K562 (cell line): ENCODE data around the gene EPHX1. TPM values are rescaled to one million over a fixed set of nuclear protein-coding genes. Genes with fewer than 3 reads are reported as not detected.
A peak's percentile ranks its signal among the peaks of the same experiment; 100 is the strongest.

ENCODE experiments used
- CEBPB ChIP-seq: fragments of 450-650 bp; IDR thresholded peaks from 2 replicates; pipeline ENCODE4 v1.6.1; 2016; ENCODE audit warnings: missing genetic modification characterization, missing compliant biosample characterization
- HIVEP1 ChIP-seq: fragments of 250-450 bp; sonication (Bioruptor Pico); IDR thresholded peaks from 2 replicates; pipeline ENCODE4 v1.4.0; 2020; ENCODE audit warnings: mild to moderate bottlenecking
- MAZ ChIP-seq, 2 experiments: fragments of 450-650 bp in 1 of 2; sonication (generic) in 1 of 2; formaldehyde crosslinking; IDR thresholded peaks in 1 of 2; conservative IDR thresholded peaks in 1 of 2; 2 replicates each; pipeline versions ENCODE4 v1.4.0 to v1.5.0; 2020; ENCODE audit warnings: mild to moderate bottlenecking in 1 of 2, missing genetic modification reagents in 1 of 2
- NCOA6 ChIP-seq: fragments of 450-650 bp; IDR thresholded peaks from 2 replicates; pipeline ENCODE4 v1.6.1; 2017; ENCODE audit warnings: mild to moderate bottlenecking
- RAD21 ChIP-seq, 2 experiments: fragments of 250-450 bp in 1 of 2; fragments of 450-650 bp in 1 of 2; sonication (Bioruptor Pico) in 1 of 2; formaldehyde crosslinking in 1 of 2; IDR thresholded peaks in 1 of 2; conservative IDR thresholded peaks in 1 of 2; 2 replicates each; pipeline versions ENCODE4 v1.4.0 to v1.8.0; 2020 to 2022; ENCODE audit warnings: mild to moderate bottlenecking in 2 of 2, moderate library complexity in 1 of 2
- STAG1 ChIP-seq: sonication (generic); formaldehyde crosslinking; IDR thresholded peaks from 2 replicates; pipeline ENCODE4 v1.5.0; 2020; ENCODE audit warnings: missing genetic modification reagents, borderline replicate concordance
- TCF3 ChIP-seq: sonication (generic); formaldehyde crosslinking; IDR thresholded peaks from 2 replicates; pipeline ENCODE4 v1.4.0; 2020; ENCODE audit warnings: mild to moderate bottlenecking, missing genetic modification reagents
- ZNF324 ChIP-seq: fragments of 250-450 bp; sonication (Bioruptor Pico); IDR thresholded peaks from 2 replicates; pipeline ENCODE4 v1.4.0; 2020; ENCODE audit warnings: mild to moderate bottlenecking
- ZNF780A ChIP-seq: fragments of 250-450 bp; sonication (Bioruptor Pico); IDR thresholded peaks from 2 replicates; pipeline ENCODE4 v1.5.0; 2021; ENCODE audit warnings: mild to moderate bottlenecking
- polyA plus RNA-seq, 8 experiments: library from polyadenylated mRNA; depleted of rRNA in 4 of 8; stranded (reverse) in 5 of 8; unstranded in 3 of 8; fragments of >200 nt; fragmentation: Nextera tagmentation in 2 of 8; fragmentation: Illumina TruSeq in 1 of 8; extraction: Ambion mirVana in 2 of 8; extraction: Trizol in 1 of 8; gene quantifications; 2 replicates each; pipeline versions ENCODE4 v1.2.1 to v1.2.3, GENCODE V29; 2011 to 2014; ENCODE audit warnings: inconsistent platforms in 1 of 8, missing spikeins in 1 of 8
- total RNA-seq, 7 experiments: library from RNA; depleted of rRNA in 6 of 7; stranded (reverse); fragments of >200 nt in 6 of 7; fragmentation: Illumina TruSeq in 2 of 7; extraction: Trizol in 2 of 7; gene quantifications; 2 replicates each; pipeline versions ENCODE4 v1.2.1 to v1.2.3, GENCODE V29; 2011 to 2021; ENCODE audit warnings: low replicate concordance in 1 of 7
- TF ChIP-seq, protein P1 (sequence below), 2 experiments: fragments of 450-650 bp; formaldehyde crosslinking in 1 of 2; IDR thresholded peaks; 2 replicates each; pipeline versions ENCODE4 v1.4.0 to v1.6.1; 2014 to 2020; ENCODE audit warnings: mild to moderate bottlenecking in 2 of 2, borderline replicate concordance in 1 of 2, low read depth in 1 of 2
- TF ChIP-seq, protein P2 (sequence below): fragments of 450-650 bp; IDR thresholded peaks from 2 replicates; pipeline ENCODE4 v1.6.1; 2017; ENCODE audit warnings: antibody characterized with exemption
- TF ChIP-seq, protein P3 (sequence below): fragments of 250-450 bp; sonication (Bioruptor Pico); IDR thresholded peaks from 2 replicates; pipeline ENCODE4 v1.5.0; 2020; ENCODE audit warnings: mild to moderate bottlenecking, borderline replicate concordance
- TF ChIP-seq, protein P4 (sequence below): fragments of 250-450 bp; sonication (Bioruptor Pico); IDR thresholded peaks from 2 replicates; pipeline ENCODE4 v1.4.0; 2020

The EPHX1 gene
- total and polyA plus RNA-seq, 9 of the 15 experiments (the other 6 are each of a cell fraction or from before 2014, with no cell fraction given), result 0.21 to 27.0 (median 6.7) TPM

DNA sequence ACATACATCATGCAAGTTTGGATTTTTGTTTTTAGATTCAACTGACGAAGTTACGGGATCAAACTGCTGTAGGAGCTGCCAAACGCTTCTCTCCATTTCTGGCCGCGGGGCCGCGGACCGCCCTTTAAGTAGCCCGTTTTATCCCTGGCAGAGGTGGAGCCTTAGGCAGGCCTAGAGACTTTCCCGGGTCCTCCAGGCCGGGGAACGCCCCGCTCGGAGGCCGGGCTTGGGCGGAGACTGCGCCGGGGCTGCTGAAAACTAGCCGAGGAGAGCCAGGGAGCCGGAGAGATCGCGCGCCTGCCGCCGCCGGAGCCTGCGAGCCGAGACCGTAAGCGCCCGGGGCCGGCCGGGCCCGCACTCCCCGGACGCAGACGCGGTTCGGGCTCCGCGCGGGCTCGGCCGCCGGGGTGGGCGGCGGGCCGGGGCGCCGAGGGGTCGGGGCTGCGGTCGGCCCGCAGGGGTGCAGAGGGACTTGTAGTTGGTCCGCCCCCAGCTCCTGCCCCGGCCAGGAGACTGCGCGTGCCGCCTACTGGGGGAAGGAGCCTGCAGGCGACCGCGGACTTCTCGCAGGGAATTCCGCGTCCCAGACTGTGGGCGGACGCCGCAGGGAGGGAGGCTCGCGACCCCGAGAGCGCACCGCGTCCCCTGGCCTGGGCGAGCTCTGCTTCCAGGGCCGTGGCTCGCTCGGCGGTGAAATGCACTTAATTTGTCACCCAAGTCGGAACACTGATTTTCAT is at the start of gene EPHX1 (continued):
- TF ChIP-seq, protein P1, sequence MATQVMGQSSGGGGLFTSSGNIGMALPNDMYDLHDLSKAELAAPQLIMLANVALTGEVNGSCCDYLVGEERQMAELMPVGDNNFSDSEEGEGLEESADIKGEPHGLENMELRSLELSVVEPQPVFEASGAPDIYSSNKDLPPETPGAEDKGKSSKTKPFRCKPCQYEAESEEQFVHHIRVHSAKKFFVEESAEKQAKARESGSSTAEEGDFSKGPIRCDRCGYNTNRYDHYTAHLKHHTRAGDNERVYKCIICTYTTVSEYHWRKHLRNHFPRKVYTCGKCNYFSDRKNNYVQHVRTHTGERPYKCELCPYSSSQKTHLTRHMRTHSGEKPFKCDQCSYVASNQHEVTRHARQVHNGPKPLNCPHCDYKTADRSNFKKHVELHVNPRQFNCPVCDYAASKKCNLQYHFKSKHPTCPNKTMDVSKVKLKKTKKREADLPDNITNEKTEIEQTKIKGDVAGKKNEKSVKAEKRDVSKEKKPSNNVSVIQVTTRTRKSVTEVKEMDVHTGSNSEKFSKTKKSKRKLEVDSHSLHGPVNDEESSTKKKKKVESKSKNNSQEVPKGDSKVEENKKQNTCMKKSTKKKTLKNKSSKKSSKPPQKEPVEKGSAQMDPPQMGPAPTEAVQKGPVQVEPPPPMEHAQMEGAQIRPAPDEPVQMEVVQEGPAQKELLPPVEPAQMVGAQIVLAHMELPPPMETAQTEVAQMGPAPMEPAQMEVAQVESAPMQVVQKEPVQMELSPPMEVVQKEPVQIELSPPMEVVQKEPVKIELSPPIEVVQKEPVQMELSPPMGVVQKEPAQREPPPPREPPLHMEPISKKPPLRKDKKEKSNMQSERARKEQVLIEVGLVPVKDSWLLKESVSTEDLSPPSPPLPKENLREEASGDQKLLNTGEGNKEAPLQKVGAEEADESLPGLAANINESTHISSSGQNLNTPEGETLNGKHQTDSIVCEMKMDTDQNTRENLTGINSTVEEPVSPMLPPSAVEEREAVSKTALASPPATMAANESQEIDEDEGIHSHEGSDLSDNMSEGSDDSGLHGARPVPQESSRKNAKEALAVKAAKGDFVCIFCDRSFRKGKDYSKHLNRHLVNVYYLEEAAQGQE (IDR thresholded peaks at IDR 0.05; ENCODE audit: borderline replicate concordance), result no peak
- TF ChIP-seq, protein P1 (CRISPR knock-in tag; IDR thresholded peaks at IDR 0.05; ENCODE audit: low read depth), result 0 out of 2 replicates have a peak, but pooled peaks have one; percentile 54
- TF ChIP-seq HIVEP1 (CRISPR knock-in tag) (no peak), ZNF324 (CRISPR knock-in tag) (no peak), RAD21 (CRISPR knock-in tag; conservative IDR thresholded peaks at IDR 0.05 in 1 of 2, IDR thresholded peaks at IDR 0.05 in 1 of 2) (peak in 1 of 2 experiments; percentile 45; a peak in 2 of 4 replicates), ZNF780A (no peak), STAG1 (CRISPR knock-in tag) (no peak), CEBPB (tag) (no peak), MAZ (CRISPR knock-in tag; conservative IDR thresholded peaks at IDR 0.05 in 1 of 2, IDR thresholded peaks at IDR 0.05 in 1 of 2) (peak in 1 of 2 experiments; percentile 67; a peak in 1 of 4 replicates), NCOA6 (no peak), TCF3 (CRISPR knock-in tag) (no peak)
- TF ChIP-seq, protein P2, sequence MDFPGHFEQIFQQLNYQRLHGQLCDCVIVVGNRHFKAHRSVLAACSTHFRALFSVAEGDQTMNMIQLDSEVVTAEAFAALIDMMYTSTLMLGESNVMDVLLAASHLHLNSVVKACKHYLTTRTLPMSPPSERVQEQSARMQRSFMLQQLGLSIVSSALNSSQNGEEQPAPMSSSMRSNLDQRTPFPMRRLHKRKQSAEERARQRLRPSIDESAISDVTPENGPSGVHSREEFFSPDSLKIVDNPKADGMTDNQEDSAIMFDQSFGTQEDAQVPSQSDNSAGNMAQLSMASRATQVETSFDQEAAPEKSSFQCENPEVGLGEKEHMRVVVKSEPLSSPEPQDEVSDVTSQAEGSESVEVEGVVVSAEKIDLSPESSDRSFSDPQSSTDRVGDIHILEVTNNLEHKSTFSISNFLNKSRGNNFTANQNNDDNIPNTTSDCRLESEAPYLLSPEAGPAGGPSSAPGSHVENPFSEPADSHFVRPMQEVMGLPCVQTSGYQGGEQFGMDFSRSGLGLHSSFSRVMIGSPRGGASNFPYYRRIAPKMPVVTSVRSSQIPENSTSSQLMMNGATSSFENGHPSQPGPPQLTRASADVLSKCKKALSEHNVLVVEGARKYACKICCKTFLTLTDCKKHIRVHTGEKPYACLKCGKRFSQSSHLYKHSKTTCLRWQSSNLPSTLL, result no peak
- TF ChIP-seq, protein P3, sequence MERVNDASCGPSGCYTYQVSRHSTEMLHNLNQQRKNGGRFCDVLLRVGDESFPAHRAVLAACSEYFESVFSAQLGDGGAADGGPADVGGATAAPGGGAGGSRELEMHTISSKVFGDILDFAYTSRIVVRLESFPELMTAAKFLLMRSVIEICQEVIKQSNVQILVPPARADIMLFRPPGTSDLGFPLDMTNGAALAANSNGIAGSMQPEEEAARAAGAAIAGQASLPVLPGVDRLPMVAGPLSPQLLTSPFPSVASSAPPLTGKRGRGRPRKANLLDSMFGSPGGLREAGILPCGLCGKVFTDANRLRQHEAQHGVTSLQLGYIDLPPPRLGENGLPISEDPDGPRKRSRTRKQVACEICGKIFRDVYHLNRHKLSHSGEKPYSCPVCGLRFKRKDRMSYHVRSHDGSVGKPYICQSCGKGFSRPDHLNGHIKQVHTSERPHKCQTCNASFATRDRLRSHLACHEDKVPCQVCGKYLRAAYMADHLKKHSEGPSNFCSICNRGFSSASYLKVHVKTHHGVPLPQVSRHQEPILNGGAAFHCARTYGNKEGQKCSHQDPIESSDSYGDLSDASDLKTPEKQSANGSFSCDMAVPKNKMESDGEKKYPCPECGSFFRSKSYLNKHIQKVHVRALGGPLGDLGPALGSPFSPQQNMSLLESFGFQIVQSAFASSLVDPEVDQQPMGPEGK, result no peak
- TF ChIP-seq, protein P4, sequence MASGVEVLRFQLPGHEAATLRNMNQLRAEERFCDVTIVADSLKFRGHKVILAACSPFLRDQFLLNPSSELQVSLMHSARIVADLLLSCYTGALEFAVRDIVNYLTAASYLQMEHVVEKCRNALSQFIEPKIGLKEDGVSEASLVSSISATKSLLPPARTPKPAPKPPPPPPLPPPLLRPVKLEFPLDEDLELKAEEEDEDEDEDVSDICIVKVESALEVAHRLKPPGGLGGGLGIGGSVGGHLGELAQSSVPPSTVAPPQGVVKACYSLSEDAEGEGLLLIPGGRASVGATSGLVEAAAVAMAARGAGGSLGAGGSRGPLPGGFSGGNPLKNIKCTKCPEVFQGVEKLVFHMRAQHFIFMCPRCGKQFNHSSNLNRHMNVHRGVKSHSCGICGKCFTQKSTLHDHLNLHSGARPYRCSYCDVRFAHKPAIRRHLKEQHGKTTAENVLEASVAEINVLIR, result no peak
